Activated T-helper 2 cell treated with anti-CD3 and anti-CD28 coated beads, Interferon-gamma antibody, Interleukin-2, Interleukin-4, amounts not matched to agents 10 μg/mL and 5 μg/mL and 100 μg/mL, durations not matched to agents 14 hours and 24 hours and 36 hours (primary cell): ENCODE measurements around the gene ABCA1. TPM values are rescaled to one million over a fixed set of nuclear protein-coding genes. Genes with fewer than 3 reads are reported as not detected.

ENCODE experiments used
- DNase-seq: peaks from one replicate; pipeline ENCODE4 v3.0.0; 2021; ENCODE audit warnings: low spot score
- H3K27ac Mint-ChIP-seq: one replicate; pipeline ENCODE4 v1.8.0; 2021; ENCODE audit warnings: mixed read lengths
- H3K27me3 Mint-ChIP-seq: one replicate; pipeline ENCODE4 v1.8.0; 2021; ENCODE audit warnings: low read depth, mixed read lengths
- H3K36me3 Mint-ChIP-seq: one replicate; pipeline ENCODE4 v1.8.0; 2021; ENCODE audit warnings: low read depth, mixed read lengths
- H3K4me1 Mint-ChIP-seq: one replicate; pipeline ENCODE4 v1.8.0; 2021; ENCODE audit warnings: low read depth, mixed read lengths
- H3K4me3 Mint-ChIP-seq: one replicate; pipeline ENCODE4 v1.8.0; 2021; ENCODE audit warnings: low read depth, mild to moderate bottlenecking, moderate library complexity, mixed read lengths
- H3K9me3 Mint-ChIP-seq: one replicate; pipeline ENCODE4 v1.8.0; 2021; ENCODE audit warnings: mixed read lengths
- intact Hi-C: fragments of 100-400 bp; cut with micrococcal nuclease; formaldehyde crosslinking; loops from one replicate; pipeline ENCODE4 v1.15.1; 2023
- total RNA-seq: library from RNA; stranded (reverse); gene quantifications from 2 replicates; pipeline ENCODE4 v1.2.3, GENCODE V29; 2022

ABCA1 gene
- total RNA-seq, 1 donor from 2014 or later = 0.14 TPM

GRCh38 chr9:104784098-104784497, 143.9 kb downstream of the ABCA1 start:
- intact Hi-C loops = loop anchor here (5.0 to 10.0 kb wide), 2 partner anchors 371 to 633 kb away; no protein-coding TSS in a partner anchor
- Mint-ChIP-seq H3K9me3 (no peaks in the 10 kb centered on the region), H3K27ac (no peak overlapping the region), H3K4me1 (no peaks in the 10 kb centered on the region), H3K36me3 (no peaks in the 10 kb centered on the region), H3K4me3 (no peak overlapping the region), H3K27me3 (peaks cover 4% of the 10 kb centered on the region)
- no peak for DNase-seq

- Mint-ChIP-seq H3K27me3 (peaks cover 8% of the 10 kb centered on the region), H3K36me3 (no peaks in the 10 kb centered on the region), H3K4me1 (no peaks in the 10 kb centered on the region), H3K9me3 (no peaks in the 10 kb centered on the region), H3K4me3 (no peak overlapping the region), H3K27ac (no peak overlapping the region)
- intact Hi-C loops = loop anchor here (5.0 to 10.0 kb wide), 2 partner anchors 371 to 634 kb away; no protein-coding TSS in a partner anchor
- no peak for DNase-seq
Observed at GRCh38 chr9:104783588-104783987, 144.4 kb downstream of the ABCA1 start.

GRCh38 chr9:104780796-104781395, 147.1 kb downstream of the ABCA1 start:
- H3K4me3 Mint-ChIP-seq = no peak overlapping the region
- no peak for DNase-seq
- no peaks in the 10 kb centered on the region for H3K4me1 Mint-ChIP-seq
- intact Hi-C loops = loop anchor here (5.0 to 10.0 kb wide), 2 partner anchors 374 to 636 kb away; no protein-coding TSS in a partner anchor
- H3K27ac Mint-ChIP-seq = no peak overlapping the region
- no peaks in the 10 kb centered on the region for H3K9me3 Mint-ChIP-seq
- H3K27me3 Mint-ChIP-seq = peaks cover 11% of the 10 kb centered on the region
- H3K36me3 Mint-ChIP-seq = no peaks in the 10 kb centered on the region

- intact Hi-C loops = loop anchor here (5.0 to 10.0 kb wide), 2 partner anchors 375 to 637 kb away; no protein-coding TSS in a partner anchor
- Mint-ChIP-seq H3K4me3 (no peak overlapping the region), H3K27me3 (peaks cover 11% of the 10 kb centered on the region), H3K27ac (no peak overlapping the region), H3K9me3 (no peaks in the 10 kb centered on the region), H3K36me3 (no peaks in the 10 kb centered on the region), H3K4me1 (no peaks in the 10 kb centered on the region)
- no peak for DNase-seq
Observed at GRCh38 chr9:104779946-104780535, 147.9 kb downstream of the ABCA1 start.

- H3K4me1 Mint-ChIP-seq = no peaks in the 10 kb centered on the region
- H3K9me3 Mint-ChIP-seq = no peaks in the 10 kb centered on the region
- H3K4me3 Mint-ChIP-seq = no peak overlapping the region
Observed at GRCh38 chr9:104779334-104779733, 148.6 kb downstream of the ABCA1 start.

GRCh38 chr9:104778802-104779201, 149.2 kb downstream of the ABCA1 start:
- H3K9me3 Mint-ChIP-seq = no peaks in the 10 kb centered on the region
- no peak overlapping the region for H3K4me3 Mint-ChIP-seq
- H3K27me3 Mint-ChIP-seq = peaks cover 11% of the 10 kb centered on the region
- DNase-seq = no peak
- no peaks in the 10 kb centered on the region for H3K36me3 Mint-ChIP-seq
- no peaks in the 10 kb centered on the region for H3K4me1 Mint-ChIP-seq
- no peak overlapping the region for H3K27ac Mint-ChIP-seq
- intact Hi-C loops = no loop called here

More at GRCh38 chr9:104779334-104779733, 148.6 kb downstream of the ABCA1 start:
- H3K27ac Mint-ChIP-seq = no peak overlapping the region
- no peak for DNase-seq
- intact Hi-C loops = no loop called here
- H3K36me3 Mint-ChIP-seq = no peaks in the 10 kb centered on the region
- H3K27me3 Mint-ChIP-seq = peaks cover 11% of the 10 kb centered on the region

GRCh38 chr9:104776797-104777196, 151.2 kb downstream of the ABCA1 start:
- Mint-ChIP-seq H3K4me3 (no peak overlapping the region), H3K4me1 (no peaks in the 10 kb centered on the region), H3K27ac (no peak overlapping the region), H3K27me3 (peaks cover 11% of the 10 kb centered on the region), H3K36me3 (no peaks in the 10 kb centered on the region), H3K9me3 (no peaks in the 10 kb centered on the region)
- DNase-seq = no peak
- intact Hi-C loops = no loop called here

- Mint-ChIP-seq H3K9me3 (no peaks in the 10 kb centered on the region), H3K36me3 (peaks cover 3% of the 10 kb centered on the region), H3K4me1 (no peaks in the 10 kb centered on the region), H3K27ac (no peak overlapping the region), H3K27me3 (peaks cover 16% of the 10 kb centered on the region), H3K4me3 (no peak overlapping the region)
- intact Hi-C loops = no loop called here
- no peak for DNase-seq
Observed at GRCh38 chr9:104775976-104776375, 152.0 kb downstream of the ABCA1 start.

GRCh38 chr9:104775574-104775936, 152.4 kb downstream of the ABCA1 start:
- no peak overlapping the region for H3K27ac Mint-ChIP-seq
- no peaks in the 10 kb centered on the region for H3K9me3 Mint-ChIP-seq
- H3K27me3 Mint-ChIP-seq = peaks cover 18% of the 10 kb centered on the region
- no peaks in the 10 kb centered on the region for H3K4me1 Mint-ChIP-seq
- H3K4me3 Mint-ChIP-seq = no peak overlapping the region
- no peak for DNase-seq
- intact Hi-C loops = no loop called here
- peaks cover 3% of the 10 kb centered on the region for H3K36me3 Mint-ChIP-seq

GRCh38 chr9:104774831-104775573, 153.0 kb downstream of the ABCA1 start:
- Mint-ChIP-seq H3K27me3 (peaks cover 16% of the 10 kb centered on the region), H3K4me1 (no peaks in the 10 kb centered on the region), H3K27ac (no peak overlapping the region), H3K9me3 (no peaks in the 10 kb centered on the region), H3K4me3 (no peak overlapping the region), H3K36me3 (peaks cover 3% of the 10 kb centered on the region)
- DNase-seq = no peak
- intact Hi-C loops = no loop called here

GRCh38 chr9:104774132-104774531, 153.8 kb downstream of the ABCA1 start:
- Mint-ChIP-seq H3K27ac (no peak overlapping the region), H3K9me3 (no peaks in the 10 kb centered on the region)
- no peak for DNase-seq

GRCh38 chr9:104772714-104773510, 155.0 kb downstream of the ABCA1 start:
- DNase-seq = no peak
- intact Hi-C loops = no loop called here
- Mint-ChIP-seq H3K27me3 (peaks cover 10% of the 10 kb centered on the region), H3K27ac (no peak overlapping the region), H3K9me3 (no peaks in the 10 kb centered on the region), H3K36me3 (peaks cover 3% of the 10 kb centered on the region), H3K4me1 (no peaks in the 10 kb centered on the region), H3K4me3 (no peak overlapping the region)

More at GRCh38 chr9:104774132-104774531, 153.8 kb downstream of the ABCA1 start:
- H3K27me3 Mint-ChIP-seq = peaks cover 15% of the 10 kb centered on the region
- H3K36me3 Mint-ChIP-seq = peaks cover 3% of the 10 kb centered on the region
- H3K4me3 Mint-ChIP-seq = no peak overlapping the region
- no peaks in the 10 kb centered on the region for H3K4me1 Mint-ChIP-seq
- intact Hi-C loops = no loop called here
